Liver (tissue), 3 donors: ENCODE data around the gene RARG.
A peak's percentile ranks its signal among the peaks of the same experiment; 100 is the strongest.

Experiments
- ATF3 ChIP-seq: IDR thresholded peaks from 2 replicates; pipeline ENCODE4 v1.6.1; 2016; ENCODE audit warnings: antibody characterized with exemption
- CTCF ChIP-seq: fragments of 150-350 bp; IDR thresholded peaks from 2 replicates; pipeline ENCODE4 v1.5.1; 2017; ENCODE audit warnings: improper control_type of control experiment, low read depth, low read length; ENCODE audit not compliant: missing input control
- EGR1 ChIP-seq, 2 donors: IDR thresholded peaks; 2 replicates each; pipeline ENCODE4 v1.6.1; 2016 to 2018; ENCODE audit warnings: antibody characterized with exemption in 2 of 2, low read depth in 2 of 2
- FOXA1 ChIP-seq: IDR thresholded peaks from 2 replicates; pipeline ENCODE4 v1.6.1; 2016; ENCODE audit warnings: antibody characterized with exemption
- JUND ChIP-seq, 2 donors: IDR thresholded peaks; 2 replicates each; pipeline ENCODE4 v1.6.1; 2016; ENCODE audit warnings: antibody characterized with exemption in 2 of 2
- MAX ChIP-seq: IDR thresholded peaks from 2 replicates; pipeline ENCODE4 v1.6.1; 2016; ENCODE audit warnings: antibody characterized with exemption
- REST ChIP-seq: IDR thresholded peaks from 2 replicates; pipeline ENCODE4 v1.6.1; 2016; ENCODE audit warnings: antibody characterized with exemption, mild to moderate bottlenecking
- YY1 ChIP-seq: IDR thresholded peaks from 2 replicates; pipeline ENCODE4 v1.6.1; 2016; ENCODE audit warnings: antibody characterized with exemption, mild to moderate bottlenecking
- TF ChIP-seq, protein P1 (sequence below): IDR thresholded peaks from 2 replicates; pipeline ENCODE4 v1.6.1; 2016; ENCODE audit warnings: antibody characterized with exemption
- donor health status: healthy.
- donor health status: healthy.

DNA sequence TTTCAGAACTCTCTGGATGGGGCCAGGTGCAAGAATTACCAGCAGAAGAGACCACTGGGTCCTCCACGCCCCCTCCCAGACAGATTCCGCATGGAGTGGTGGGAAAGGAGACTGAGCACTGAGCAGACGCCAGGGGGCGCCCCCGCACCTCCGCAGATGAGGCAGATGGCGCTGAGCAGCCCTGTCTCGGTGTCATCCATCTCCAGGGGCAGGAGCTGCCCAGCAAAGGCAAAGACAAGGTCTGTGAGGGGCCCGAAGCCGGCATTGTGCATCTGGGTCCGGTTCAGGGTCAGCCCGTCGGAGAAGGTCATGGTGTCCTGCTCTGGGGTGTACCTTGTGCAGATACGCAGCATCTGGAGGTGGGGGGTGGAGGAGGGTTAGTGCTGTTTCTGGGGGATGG is 18.7 kb downstream of the RARG start:
- TF ChIP-seq CTCF = peak; percentile 90
- TF ChIP-seq YY1 = no peak
- no peak for TF ChIP-seq REST
- TF ChIP-seq, protein P1, sequence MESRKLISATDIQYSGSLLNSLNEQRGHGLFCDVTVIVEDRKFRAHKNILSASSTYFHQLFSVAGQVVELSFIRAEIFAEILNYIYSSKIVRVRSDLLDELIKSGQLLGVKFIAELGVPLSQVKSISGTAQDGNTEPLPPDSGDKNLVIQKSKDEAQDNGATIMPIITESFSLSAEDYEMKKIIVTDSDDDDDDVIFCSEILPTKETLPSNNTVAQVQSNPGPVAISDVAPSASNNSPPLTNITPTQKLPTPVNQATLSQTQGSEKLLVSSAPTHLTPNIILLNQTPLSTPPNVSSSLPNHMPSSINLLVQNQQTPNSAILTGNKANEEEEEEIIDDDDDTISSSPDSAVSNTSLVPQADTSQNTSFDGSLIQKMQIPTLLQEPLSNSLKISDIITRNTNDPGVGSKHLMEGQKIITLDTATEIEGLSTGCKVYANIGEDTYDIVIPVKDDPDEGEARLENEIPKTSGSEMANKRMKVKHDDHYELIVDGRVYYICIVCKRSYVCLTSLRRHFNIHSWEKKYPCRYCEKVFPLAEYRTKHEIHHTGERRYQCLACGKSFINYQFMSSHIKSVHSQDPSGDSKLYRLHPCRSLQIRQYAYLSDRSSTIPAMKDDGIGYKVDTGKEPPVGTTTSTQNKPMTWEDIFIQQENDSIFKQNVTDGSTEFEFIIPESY = no peak
- no peak for TF ChIP-seq ATF3
- TF ChIP-seq FOXA1 = peak; percentile 7
- TF ChIP-seq JUND (IDR thresholded peaks at IDR 0.05) = no peak
- TF ChIP-seq MAX = no peak
- TF ChIP-seq EGR1 (IDR thresholded peaks at IDR 0.05; ENCODE audit: low read depth in 2 of 2) = no peak
